HG03108 (cell line): Measurements from ENCODE around the gene GALNT9.

ENCODE experiments used
- ATAC-seq: cut with Tn5 transposase; IDR thresholded peaks from one replicate; pipeline ENCODE4 v1.9.1; 2021; ENCODE audit warnings: moderate library complexity; ENCODE audit not compliant: unreplicated experiment

Gene GALNT9

GRCh38 chr12:132174015-132174838 is 155.2 kb downstream of the GALNT9 start:
- no peak for ATAC-seq

DNA sequence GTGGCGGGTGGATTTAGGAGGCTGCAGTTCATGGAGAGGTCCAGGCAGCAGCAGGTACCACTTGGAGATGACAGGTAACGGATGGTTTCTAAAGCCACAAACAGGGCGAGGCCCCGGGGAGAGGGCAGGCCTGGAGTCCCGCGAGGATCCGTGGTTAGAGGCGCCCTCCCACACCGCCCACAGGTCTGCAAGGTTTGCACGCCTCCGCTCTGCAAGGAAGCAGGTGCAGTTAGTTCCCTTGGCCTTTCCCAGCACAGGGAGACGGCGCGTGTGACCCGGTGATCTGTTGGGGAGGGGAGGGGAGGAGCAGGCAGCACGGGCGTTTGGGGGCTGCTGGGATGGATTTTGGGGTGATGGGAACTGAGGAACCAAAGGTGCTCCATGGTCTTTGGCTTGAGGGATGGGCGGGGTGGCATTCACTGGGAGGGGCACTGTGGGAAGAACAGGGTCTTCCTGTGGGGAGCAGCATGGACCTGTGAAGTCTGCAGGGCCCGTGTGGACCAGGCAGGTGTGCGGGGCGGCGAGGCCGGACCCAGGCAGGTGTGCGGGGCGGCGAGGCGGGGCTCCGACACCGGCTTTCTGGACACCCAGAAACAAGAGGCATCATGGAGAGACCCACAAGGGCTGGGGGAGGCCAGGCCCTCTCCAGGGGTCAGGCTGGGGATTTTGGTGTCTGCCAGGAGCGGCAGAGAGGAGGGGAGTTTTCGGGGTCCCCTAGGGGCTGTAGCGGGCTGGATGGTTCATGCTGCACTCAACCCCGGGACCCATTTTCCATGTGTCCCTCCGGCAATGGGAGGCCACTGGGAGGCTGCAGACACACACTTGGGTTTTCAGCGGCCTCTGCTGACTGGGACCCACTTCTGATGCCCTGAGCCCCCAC is 156.0 kb downstream of the GALNT9 start:
- no peak for ATAC-seq

DNA sequence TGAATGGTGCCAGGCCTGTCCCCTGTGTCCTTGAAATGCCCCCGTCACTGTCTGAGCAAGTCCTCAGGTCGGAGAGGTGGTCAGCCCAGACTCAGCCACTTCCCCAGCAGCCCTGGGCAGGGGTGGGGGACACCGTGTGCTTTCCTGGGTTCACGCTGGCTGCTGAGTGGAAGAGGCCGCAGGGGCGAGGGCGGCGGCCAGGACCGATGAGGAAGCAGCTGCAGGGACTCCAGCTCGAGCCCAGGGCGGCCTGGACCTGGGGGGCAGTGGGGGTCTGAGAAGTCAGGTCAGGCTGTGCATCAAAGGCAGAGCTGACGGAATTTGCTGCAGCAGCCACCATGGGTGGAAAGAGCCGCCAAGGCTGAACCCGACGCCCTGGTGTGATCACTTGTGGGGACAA is 156.8 kb downstream of the GALNT9 start:
- no peak for ATAC-seq

DNA sequence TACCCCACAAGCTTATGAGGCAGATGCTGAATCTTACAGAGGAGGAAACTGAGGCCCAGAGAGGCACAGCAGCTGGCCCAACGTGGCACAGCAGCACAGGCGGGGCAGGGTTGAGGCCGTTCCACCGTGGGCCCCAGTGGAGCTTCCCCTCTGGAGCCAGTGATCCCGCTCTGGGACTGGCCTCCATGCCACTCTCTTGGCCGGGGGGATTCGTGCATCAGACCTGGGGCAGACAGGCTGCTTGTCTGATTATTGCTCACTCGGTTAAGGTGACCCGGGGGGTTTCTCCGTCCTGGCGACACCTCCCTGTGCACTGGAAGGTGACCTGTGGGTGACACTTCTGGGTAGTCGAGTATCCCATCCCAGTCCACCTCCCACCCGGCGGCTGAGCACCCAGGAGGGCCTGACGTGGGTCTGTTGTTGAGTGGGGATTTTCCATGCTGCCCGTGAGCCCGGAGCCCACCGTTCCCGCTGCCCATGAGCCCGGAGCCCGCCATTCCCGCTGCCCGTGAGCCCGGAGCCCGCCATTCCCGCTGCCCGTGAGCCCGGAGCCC is 157.3 kb downstream of the GALNT9 start:
- no peak for ATAC-seq

- no peak for ATAC-seq
Measured at GRCh38 chr12:132171293-132171967, 158.0 kb downstream of the GALNT9 start.

- ATAC-seq: no peak
Measured at GRCh38 chr12:132170637-132171292, 158.6 kb downstream of the GALNT9 start.

GRCh38 chr12:132170094-132170636 is 159.2 kb downstream of the GALNT9 start:
- no peak for ATAC-seq

DNA sequence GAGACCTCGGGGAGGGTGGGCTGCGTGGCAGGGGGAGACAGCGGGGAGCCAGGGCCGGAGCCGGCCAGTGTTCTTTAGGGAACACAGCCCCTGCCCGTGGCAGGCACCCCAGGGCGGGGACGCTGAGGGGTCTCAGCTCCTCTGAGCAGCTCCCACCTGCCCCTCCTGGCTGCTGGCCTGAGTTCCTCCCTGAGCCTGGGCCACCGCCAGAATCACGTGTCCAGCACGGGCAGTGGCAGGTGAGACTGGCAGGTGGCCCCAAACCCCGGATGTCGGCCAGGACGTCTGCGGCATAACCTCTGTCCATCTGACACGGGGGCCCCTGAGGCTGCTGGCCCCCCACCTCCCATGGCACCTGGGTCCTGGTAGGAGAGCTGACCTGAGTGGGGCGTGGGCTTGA is 160.0 kb downstream of the GALNT9 start:
- no peak for ATAC-seq

DNA sequence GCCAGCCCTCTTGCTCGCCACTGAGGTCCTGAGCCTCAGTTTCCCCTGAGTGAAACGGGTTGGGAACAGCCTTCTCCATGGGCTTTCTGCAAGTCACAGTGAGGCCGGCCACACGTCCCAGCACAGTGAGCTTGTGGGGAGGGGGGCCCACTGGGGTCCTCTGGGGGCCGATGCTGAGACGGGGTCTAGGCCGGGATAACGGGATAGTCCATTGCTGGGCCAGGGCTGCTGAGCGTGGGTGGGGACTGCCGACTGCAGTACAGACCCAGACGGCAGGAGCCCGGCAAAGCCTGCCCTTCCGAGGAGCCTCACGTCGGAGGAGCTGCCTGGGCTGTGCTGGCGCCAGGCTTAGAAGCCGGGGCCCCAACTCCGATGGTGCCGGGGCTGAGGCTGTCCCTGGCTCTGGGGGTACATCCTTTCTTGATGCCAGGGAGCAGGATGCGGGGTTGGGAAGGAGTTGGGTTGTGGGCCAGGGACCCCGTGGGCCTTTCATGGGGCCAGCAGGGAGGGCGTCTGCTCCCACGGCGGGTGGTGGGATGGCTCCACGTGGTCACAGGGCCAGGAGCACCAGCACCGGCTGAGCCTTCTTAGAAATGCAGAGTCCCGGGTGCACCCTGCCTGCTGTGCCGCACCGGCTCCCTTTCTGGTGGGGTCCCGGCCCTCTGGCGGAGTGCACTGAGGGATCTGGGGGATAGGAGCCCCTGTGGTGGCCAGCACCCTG is 160.9 kb downstream of the GALNT9 start:
- ATAC-seq: no peak

DNA sequence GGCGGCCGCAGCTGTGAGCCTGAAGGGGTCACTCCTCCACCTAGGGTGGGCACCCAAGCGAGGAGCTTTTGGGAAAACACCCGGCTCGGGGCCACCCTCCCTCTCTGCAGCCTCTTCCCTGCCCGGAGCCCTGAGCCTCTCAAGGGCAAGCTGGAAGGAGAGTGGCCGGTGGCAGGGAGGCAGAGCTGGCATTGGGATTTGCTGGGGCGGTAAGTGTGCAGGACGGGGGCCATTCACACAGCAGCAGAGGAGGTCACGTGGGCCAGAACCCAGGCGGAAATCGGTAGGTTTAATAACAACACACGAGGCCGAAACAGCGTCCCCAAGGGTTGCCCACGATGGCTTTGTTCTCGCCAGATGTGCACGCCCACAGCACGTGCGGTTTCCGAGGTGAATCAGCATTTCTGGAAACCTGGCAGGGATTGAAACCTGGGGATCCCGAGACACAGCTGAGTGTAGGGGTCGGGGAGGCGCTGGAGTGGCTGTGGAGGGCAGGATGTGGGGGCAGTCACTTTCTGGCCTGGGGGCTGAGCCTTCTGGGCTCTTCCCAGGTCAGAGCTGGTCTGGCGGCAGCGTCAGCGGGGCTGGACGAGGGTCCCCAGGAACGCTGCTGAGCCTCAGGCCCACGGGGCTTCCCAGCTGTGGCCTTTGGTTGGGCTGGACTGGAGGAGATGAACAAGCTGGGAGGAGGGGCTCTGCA is 161.6 kb downstream of the GALNT9 start:
- no peak for ATAC-seq

DNA sequence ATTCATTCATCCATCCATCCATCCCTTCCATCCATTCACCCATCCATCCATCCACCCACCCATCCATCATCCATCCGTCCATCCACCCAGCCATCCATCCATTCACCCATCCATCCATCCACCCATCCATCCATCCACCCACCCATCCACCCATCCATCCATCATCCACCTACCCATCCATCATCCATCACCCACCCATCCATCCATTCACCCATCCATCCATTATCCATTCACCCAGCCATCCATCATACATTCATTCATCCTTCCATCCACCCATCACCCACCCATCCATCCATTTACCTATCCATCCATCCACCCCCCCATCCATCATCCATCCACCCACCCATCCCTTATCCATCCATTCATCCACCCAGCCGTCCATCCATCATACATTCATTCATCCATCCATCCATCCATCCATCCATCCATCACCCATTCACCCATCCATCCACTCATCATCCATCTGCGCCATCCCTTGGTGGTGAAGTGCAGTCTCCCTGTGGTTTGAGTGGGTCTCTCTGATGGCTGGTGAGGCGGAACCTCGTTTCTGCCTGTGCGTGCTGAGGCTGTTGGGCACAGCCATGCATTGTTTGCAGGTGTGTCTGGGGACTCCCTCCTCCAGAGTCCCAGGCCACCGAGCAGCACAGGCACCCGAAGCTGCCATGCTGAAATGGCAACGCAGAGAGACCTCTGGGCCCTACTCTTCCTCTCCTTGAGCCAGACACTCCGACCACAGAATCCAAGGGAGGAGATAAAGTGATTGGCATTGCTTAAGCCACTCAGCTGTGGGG is 162.4 kb downstream of the GALNT9 start:
- no peak for ATAC-seq

DNA sequence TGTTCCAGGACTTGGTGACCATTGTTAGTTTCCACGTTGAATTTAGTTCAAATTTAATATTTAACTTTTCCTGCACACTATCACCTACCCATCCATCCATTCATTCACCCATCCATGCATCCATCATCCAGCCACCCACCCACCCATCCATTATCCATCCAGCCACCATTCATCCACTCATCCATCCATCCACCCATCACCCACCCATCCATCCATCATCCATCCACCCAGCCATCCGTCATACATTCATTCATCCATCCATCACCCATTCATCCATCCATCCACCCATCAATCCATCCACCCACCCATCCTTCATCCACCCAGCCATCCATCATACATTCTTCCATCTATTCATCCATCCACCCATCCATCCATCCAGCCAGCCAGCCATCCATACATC is 163.3 kb downstream of the GALNT9 start:
- no peak for ATAC-seq

DNA sequence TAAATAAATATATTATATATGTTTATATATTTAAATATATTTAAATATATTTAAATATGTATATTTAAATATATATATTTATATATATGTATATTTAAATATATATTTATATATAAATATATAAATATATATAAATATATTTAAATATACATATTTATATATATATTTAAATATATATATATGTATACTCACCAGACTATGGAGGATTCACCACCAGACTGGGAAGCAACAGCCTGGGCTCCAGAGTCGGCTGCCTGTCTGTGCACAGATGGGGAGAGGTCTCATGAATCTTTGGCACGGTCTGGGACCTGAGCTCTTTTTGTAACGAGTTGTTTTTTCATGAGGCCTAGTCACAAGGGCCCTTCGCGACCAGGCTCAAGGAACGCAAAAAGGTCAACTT is 163.8 kb downstream of the GALNT9 start:
- ATAC-seq: no peak

DNA sequence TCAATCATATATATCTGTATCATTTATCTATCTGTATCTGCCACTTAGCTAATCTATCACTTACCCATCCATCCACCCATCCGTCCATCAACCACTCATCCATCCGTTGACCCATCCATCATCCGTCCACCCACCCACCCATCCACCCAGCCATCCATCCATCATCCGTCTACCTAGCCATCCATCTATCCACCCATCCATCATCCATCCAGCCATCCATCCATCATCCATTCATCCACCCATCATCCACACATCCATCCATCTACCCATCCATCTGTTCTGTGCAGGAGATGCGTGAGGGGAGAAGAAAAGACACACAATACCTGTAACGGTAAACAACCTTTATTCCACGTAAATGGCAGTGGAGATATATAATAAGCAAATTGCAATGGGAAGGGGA is 165.0 kb downstream of the GALNT9 start:
- ATAC-seq: no peak

- ATAC-seq: no peak
Measured at GRCh38 chr12:132163911-132164288, 165.5 kb downstream of the GALNT9 start.

DNA sequence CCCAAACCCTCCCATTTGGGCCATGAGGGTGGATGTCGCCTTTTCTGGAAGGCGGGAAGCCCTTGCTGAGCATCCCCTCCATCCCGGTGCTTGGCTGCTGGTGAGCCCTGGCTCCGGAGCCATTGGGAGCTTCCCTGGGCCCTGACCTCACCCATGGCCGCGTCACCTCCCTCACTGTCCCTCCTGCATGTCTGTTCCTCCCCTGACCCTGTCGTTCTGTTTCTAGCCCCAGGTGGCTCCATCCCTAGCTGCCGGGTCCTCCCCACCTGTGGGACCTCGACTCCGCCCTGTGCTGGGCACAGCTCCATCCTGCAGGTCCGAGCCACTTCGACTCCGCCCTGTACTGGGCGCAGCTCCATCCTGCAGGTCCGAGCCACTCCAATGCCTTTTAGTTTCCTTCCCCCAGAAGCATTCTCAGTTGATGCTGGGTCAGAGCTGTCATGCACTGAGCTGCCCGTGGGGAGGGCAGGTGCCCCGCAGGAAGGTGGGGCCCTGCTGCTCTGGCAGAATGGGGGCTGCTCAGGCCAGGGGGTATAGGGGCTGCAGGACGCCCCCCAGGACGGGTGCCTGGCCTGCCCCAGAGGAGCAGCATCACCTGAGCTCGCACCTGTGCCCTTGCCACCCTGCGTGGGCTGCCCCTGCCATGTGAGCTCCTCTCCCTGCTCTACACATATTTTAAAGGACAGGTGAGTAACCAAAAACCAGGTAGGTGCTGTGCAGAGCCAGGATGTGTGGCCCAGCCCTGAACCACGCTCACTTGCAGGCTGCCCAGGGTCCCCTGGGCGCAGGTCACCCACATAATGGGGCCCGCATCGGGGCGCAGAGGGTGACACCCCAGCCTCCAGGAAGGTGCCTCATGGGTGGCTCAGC is 166.1 kb downstream of the GALNT9 start:
- ATAC-seq: no peak

GRCh38 chr12:132162508-132163031 is 166.8 kb downstream of the GALNT9 start:
- no peak for ATAC-seq
